Lung (tissue), 12 donors: ENCODE results near the gene RFPL2. TPM values are rescaled to one million over a fixed set of nuclear protein-coding genes. Genes with fewer than 3 reads are reported as not detected.

ENCODE experiments used
- ATAC-seq: fragments of 200-7000 bp; cut with Tn5 transposase; one replicate; pipeline ENCODE4 v1.9.1; 2020; ENCODE audit warnings: moderate number of reproducible peaks; ENCODE audit not compliant: insufficient read depth, low FRiP score
- DNase-seq, 3 donors: peaks; one replicate each; pipeline ENCODE4 v3.0.0-alpha.2; 2013 to 2017
- H3K27ac ChIP-seq, 2 donors: one replicate each; pipeline ENCODE4 v1.5.1; 2013; ENCODE audit warnings: mild to moderate bottlenecking in 2 of 2, moderate library complexity in 2 of 2, control low read depth in 1 of 2, inconsistent platforms in 1 of 2, low read depth in 1 of 2, low read length in 1 of 2
- H3K27me3 ChIP-seq, 3 donors: one replicate each; pipeline ENCODE4 v1.5.1; 2013; ENCODE audit warnings: low read length in 2 of 3; ENCODE audit not compliant: control insufficient read depth in 3 of 3, insufficient read depth in 3 of 3
- H3K36me3 ChIP-seq, 4 donors: one replicate each; pipeline ENCODE4 v1.5.1; 2013; ENCODE audit warnings: low read length in 4 of 4, mild to moderate bottlenecking in 1 of 4, moderate library complexity in 1 of 4; ENCODE audit not compliant: control insufficient read depth in 4 of 4, insufficient read depth in 4 of 4
- H3K4me1 ChIP-seq, 5 donors: one replicate each; pipeline ENCODE4 v1.5.1; 2013; ENCODE audit warnings: low read length in 5 of 5, mild to moderate bottlenecking in 2 of 5, moderate library complexity in 1 of 5; ENCODE audit not compliant: control insufficient read depth in 5 of 5, insufficient read depth in 5 of 5
- H3K4me3 ChIP-seq: one replicate; pipeline ENCODE4 v1.5.1; 2013; ENCODE audit warnings: mild to moderate bottlenecking, control low read depth, moderate library complexity
- H3K9ac ChIP-seq, 2 donors: one replicate each; pipeline ENCODE4 v1.5.1; 2013; ENCODE audit warnings: low read length in 2 of 2, control low read depth in 1 of 2; ENCODE audit not compliant: insufficient read depth in 1 of 2
- H3K9me3 ChIP-seq, 4 donors: one replicate each; pipeline ENCODE4 v1.5.1; 2013; ENCODE audit warnings: low read length in 3 of 4, mild to moderate bottlenecking in 1 of 4, moderate library complexity in 1 of 4; ENCODE audit not compliant: control insufficient read depth in 4 of 4, insufficient read depth in 3 of 4
- CTCF ChIP-seq: IDR thresholded peaks from 2 replicates; pipeline ENCODE4 v1.5.1; 2012; ENCODE audit warnings: mild to moderate bottlenecking; ENCODE audit errors: control extremely low read depth, extremely low read depth
- WGBS, 2 donors: extraction: QIAGEN DNeasy Blood & Tissue Kit; methylation state at CpG; one replicate each; pipeline ENCODE4 v1.1.7; 2013; 5-methylcytosine and 5-hydroxymethylcytosine counted together
- polyA plus RNA-seq, 2 donors: library from polyadenylated mRNA; stranded (reverse); fragments of 200-250 nt; gene quantifications; one replicate each; pipeline ENCODE4 v1.2.1, GENCODE V29; 2013
- total RNA-seq, 2 donors: library from RNA; depleted of rRNA in 1 of 2; stranded (reverse); fragments of >200 nt in 1 of 2; gene quantifications; one replicate each; pipeline ENCODE4 v1.2.1, GENCODE V29; 2014 to 2021
- donor health status: control.
- donor health status: control.
- donor health status: Bipolar disorder and iron deficiency.
- donor health status: healthy.
- donor health status: DM: yes; HTN: yes; CAD: no.

RFPL2 gene
- total and polyA plus RNA-seq, 4 donors, result 0.10 TPM; not detected in 3

- Histone ChIP-seq H3K27me3 (peaks cover 0 to 4% (median 2%) of the 10 kb centered on the region in 3 donors), H3K36me3 (no peaks in the 10 kb centered on the region), H3K9ac (no peak overlapping the region), H3K4me1 (no peaks in the 10 kb centered on the region), H3K9me3 (no peaks in the 10 kb centered on the region), H3K4me3 (no peak overlapping the region), H3K27ac (no peak overlapping the region)
- ATAC-seq, result no peak
- TF ChIP-seq CTCF, result no peak
- WGBS, 2 donors, result 74 to 80% methylated on average over 1 of the region's 1 CpG
- no peak for DNase-seq
Measured at GRCh38 chr22:32237906-32238305, 33.0 kb upstream of the RFPL2 start.

- Histone ChIP-seq H3K36me3 (no peaks in the 10 kb centered on the region), H3K27me3 (peaks cover 0 to 4% (median 2%) of the 10 kb centered on the region in 3 donors), H3K27ac (no peak overlapping the region), H3K4me1 (no peaks in the 10 kb centered on the region), H3K4me3 (no peak overlapping the region), H3K9me3 (peaks cover 0 to 2% (median 0%) of the 10 kb centered on the region in 4 donors), H3K9ac (no peak overlapping the region)
- ATAC-seq (no peak), DNase-seq (no peak)
- no peak for TF ChIP-seq CTCF
- 84 to 85% methylated on average over 8 of the region's 8 CpGs for WGBS, 2 donors
Measured at GRCh38 chr22:32236970-32237369, 32.1 kb upstream of the RFPL2 start.

GRCh38 chr22:32233091-32233490, 28.2 kb upstream of the RFPL2 start:
- H3K9ac ChIP-seq, result no peak overlapping the region
- no peak overlapping the region for H3K27ac ChIP-seq
- ATAC-seq (no peak), DNase-seq (no peak)
- no peaks in the 10 kb centered on the region for H3K36me3 ChIP-seq
- peaks cover 0 to 2% (median 0%) of the 10 kb centered on the region in 3 donors for H3K27me3 ChIP-seq
- H3K4me1 ChIP-seq, result no peaks in the 10 kb centered on the region
- TF ChIP-seq CTCF, result no peak
- H3K4me3 ChIP-seq, result no peak overlapping the region
- H3K9me3 ChIP-seq, result peaks cover 0 to 2% (median 0%) of the 10 kb centered on the region in 4 donors
- 87 to 91% methylated on average over 5 of the region's 5 CpGs for WGBS, 2 donors

GRCh38 chr22:32232191-32232830, 27.4 kb upstream of the RFPL2 start:
- Histone ChIP-seq H3K27ac (no peak overlapping the region), H3K36me3 (no peaks in the 10 kb centered on the region), H3K9me3 (peaks cover 0 to 2% (median 0%) of the 10 kb centered on the region in 4 donors), H3K4me1 (no peaks in the 10 kb centered on the region), H3K4me3 (no peak overlapping the region), H3K9ac (no peak overlapping the region), H3K27me3 (peaks cover 0 to 2% (median 0%) of the 10 kb centered on the region in 3 donors)
- WGBS, 2 donors, result 48 to 62% methylated on average over 5 of the region's 5 CpGs
- no peak for ATAC-seq
- DNase-seq, result no peak
- TF ChIP-seq CTCF, result no peak
